ENCODE measurements around the gene ELMO2.

The ELMO2 gene

GRCh38 chr20:46330072-46330763, 76.2 kb downstream of the ELMO2 start:
- DNase-seq, result peak; percentile 43

- DNase-seq, result no peak
These were observed 78.1 kb downstream of the ELMO2 start for GRCh38 chr20:46328200-46328882.

- no peak for DNase-seq
These were observed 78.9 kb downstream of the ELMO2 start for GRCh38 chr20:46327557-46327956.

- DNase-seq, result no peak
These were observed 80.6 kb downstream of the ELMO2 start for GRCh38 chr20:46325789-46326188.

- no peak for DNase-seq
These were observed 81.3 kb downstream of the ELMO2 start for GRCh38 chr20:46324960-46325703.

GRCh38 chr20:46324379-46324778, 82.0 kb downstream of the ELMO2 start:
- DNase-seq, result no peak

- DNase-seq, result no peak
These were observed 82.9 kb downstream of the ELMO2 start for GRCh38 chr20:46323557-46323956.

GRCh38 chr20:46322641-46323040, 83.8 kb downstream of the ELMO2 start:
- DNase-seq, result no peak

GRCh38 chr20:46317685-46318177, 88.7 kb downstream of the ELMO2 start:
- no peak for DNase-seq

- DNase-seq, result no peak
These were observed 89.3 kb downstream of the ELMO2 start for GRCh38 chr20:46316984-46317684.
